ENCODE data around the gene KRT78. TPM values are rescaled to one million over a fixed set of nuclear protein-coding genes. Genes with fewer than 3 reads are reported as not detected.

Gene KRT78
- total RNA-seq, 1 experiment from 2014 or later = 0.15 TPM

DNA sequence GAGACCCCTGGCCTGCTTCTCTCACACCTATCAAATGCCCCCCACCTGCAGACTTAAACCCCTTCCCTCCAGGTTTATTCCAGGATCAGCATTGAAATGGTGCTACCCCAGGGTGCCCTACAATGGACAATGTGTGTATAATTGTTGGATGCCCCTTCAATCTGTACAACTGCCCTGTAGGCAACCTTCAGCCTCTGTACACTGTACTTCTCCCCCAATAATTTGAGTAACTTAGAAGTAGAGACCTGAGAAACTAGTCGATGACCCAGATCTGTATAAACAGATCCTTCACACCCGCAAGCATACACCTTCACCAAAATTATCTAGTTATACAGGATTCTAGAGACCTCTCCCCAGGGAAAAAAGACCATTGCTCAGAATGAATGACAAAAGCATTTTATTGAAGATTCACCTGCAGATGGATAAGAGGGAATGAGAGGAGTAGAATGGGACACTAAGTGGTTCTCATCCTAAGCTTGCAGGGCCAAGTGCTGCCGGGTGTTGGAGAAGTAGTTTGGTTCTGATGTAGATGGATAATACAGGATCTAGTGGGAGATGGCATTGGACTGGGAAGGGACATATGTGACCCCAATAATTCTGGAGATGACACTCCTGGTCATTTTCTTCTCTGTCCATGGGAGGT is 42.5 kb downstream of the KRT78 start:
- H3K9me3 ChIP-seq (ENCODE audit: low read length) = no peaks in the 10 kb centered on the region
- no peaks in the 10 kb centered on the region for H4K20me1 ChIP-seq (ENCODE audit: low read length)
- H3K36me3 ChIP-seq (ENCODE audit: low read depth, low read length) = no peaks in the 10 kb centered on the region
- H3K9me2 ChIP-seq (replicated peaks; ENCODE audit: low read length) = no peaks in the 10 kb centered on the region
- H3K4me3 ChIP-seq (ENCODE audit: low read length) = no peak overlapping the region
- intact Hi-C loops (cut with micrococcal nuclease) = no loop called here
- no peaks in the 10 kb centered on the region for H3K79me2 ChIP-seq (ENCODE audit: low read length)
- H2AFZ ChIP-seq (ENCODE audit: low read length) = no peak overlapping the region
- no peaks in the 10 kb centered on the region for H3K27me3 ChIP-seq (ENCODE audit: low read length)
- ChIA-PET POLR2A (ENCODE audit: unreplicated experiment) (no interaction called here), CTCF (no interaction called here)
- no peak overlapping the region for H3K27ac ChIP-seq (ENCODE audit: low read length)
- TF ChIP-seq, protein P1, sequence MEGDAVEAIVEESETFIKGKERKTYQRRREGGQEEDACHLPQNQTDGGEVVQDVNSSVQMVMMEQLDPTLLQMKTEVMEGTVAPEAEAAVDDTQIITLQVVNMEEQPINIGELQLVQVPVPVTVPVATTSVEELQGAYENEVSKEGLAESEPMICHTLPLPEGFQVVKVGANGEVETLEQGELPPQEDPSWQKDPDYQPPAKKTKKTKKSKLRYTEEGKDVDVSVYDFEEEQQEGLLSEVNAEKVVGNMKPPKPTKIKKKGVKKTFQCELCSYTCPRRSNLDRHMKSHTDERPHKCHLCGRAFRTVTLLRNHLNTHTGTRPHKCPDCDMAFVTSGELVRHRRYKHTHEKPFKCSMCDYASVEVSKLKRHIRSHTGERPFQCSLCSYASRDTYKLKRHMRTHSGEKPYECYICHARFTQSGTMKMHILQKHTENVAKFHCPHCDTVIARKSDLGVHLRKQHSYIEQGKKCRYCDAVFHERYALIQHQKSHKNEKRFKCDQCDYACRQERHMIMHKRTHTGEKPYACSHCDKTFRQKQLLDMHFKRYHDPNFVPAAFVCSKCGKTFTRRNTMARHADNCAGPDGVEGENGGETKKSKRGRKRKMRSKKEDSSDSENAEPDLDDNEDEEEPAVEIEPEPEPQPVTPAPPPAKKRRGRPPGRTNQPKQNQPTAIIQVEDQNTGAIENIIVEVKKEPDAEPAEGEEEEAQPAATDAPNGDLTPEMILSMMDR (conservative IDR thresholded peaks at IDR 0.05; ENCODE audit: low read depth, low read length) = no peak
- TF ChIP-seq EZH2 (IDR thresholded peaks at IDR 0.05; ENCODE audit: low read length, unreplicated experiment) = no peak
- no peak for TF ChIP-seq EZH2phosphoT487 (IDR thresholded peaks at IDR 0.05; ENCODE audit: borderline replicate concordance, low read length)
- no peaks in the 10 kb centered on the region for H3F3A ChIP-seq (ENCODE audit: low read length, unreplicated experiment)
- BruUV-seq (replicated peaks) = no TSS peak
- H3K9ac ChIP-seq (ENCODE audit: low read length) = no peak overlapping the region
- DNase-seq (no peak), ATAC-seq (no peak)
- H3K4me1 ChIP-seq (ENCODE audit: insufficient read depth, low read length) = peaks cover 7% of the 10 kb centered on the region
- no peak overlapping the region for H3K4me2 ChIP-seq (ENCODE audit: low read length)

DNA sequence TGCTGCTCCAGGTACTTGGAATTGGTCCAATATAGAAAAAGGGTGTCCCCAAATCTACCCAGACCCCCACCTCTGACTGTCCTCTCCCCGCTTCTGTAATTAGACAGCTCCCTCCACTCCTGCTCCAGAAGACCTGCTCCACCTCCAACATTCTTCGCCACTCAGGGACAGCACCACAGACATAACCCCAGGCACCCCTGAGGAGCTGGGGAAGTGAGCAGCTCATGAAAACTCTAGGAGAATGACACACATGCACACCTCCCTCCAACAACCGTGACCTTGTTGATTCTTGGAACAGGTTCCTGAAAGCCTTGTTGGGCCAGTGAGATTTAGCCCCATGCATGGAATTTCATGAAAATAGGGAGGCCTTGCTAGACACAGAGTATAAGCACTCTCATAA is 43.1 kb downstream of the KRT78 start:
- H3K27me3 ChIP-seq (ENCODE audit: low read length) = no peaks in the 10 kb centered on the region
- H3K4me3 ChIP-seq (ENCODE audit: low read length) = no peak overlapping the region
- H3F3A ChIP-seq (ENCODE audit: low read length, unreplicated experiment) = no peaks in the 10 kb centered on the region
- no peak for ATAC-seq
- ChIA-PET POLR2A (ENCODE audit: unreplicated experiment) (no interaction called here), CTCF (no interaction called here)
- H3K9me2 ChIP-seq (replicated peaks; ENCODE audit: low read length) = no peaks in the 10 kb centered on the region
- H3K9ac ChIP-seq (ENCODE audit: low read length) = no peak overlapping the region
- H2AFZ ChIP-seq (ENCODE audit: low read length) = no peak overlapping the region
- intact Hi-C loops (cut with micrococcal nuclease) = no loop called here
- H3K4me2 ChIP-seq (ENCODE audit: low read length) = no peak overlapping the region
- no peaks in the 10 kb centered on the region for H3K79me2 ChIP-seq (ENCODE audit: low read length)
- H4K20me1 ChIP-seq (ENCODE audit: low read length) = no peaks in the 10 kb centered on the region
- TF ChIP-seq EZH2 (IDR thresholded peaks at IDR 0.05; ENCODE audit: low read length, unreplicated experiment) = no peak
- no peak for TF ChIP-seq EZH2phosphoT487 (IDR thresholded peaks at IDR 0.05; ENCODE audit: borderline replicate concordance, low read length)
- TF ChIP-seq, protein P1 (conservative IDR thresholded peaks at IDR 0.05; ENCODE audit: low read depth, low read length) = no peak
- no peaks in the 10 kb centered on the region for H3K9me3 ChIP-seq (ENCODE audit: low read length)
- H3K4me1 ChIP-seq (ENCODE audit: insufficient read depth, low read length) = peaks cover 12% of the 10 kb centered on the region
- no peak overlapping the region for H3K27ac ChIP-seq (ENCODE audit: low read length)
- DNase-seq = peak; percentile 35
- BruUV-seq (replicated peaks) = no TSS peak
- H3K36me3 ChIP-seq (ENCODE audit: low read depth, low read length) = no peaks in the 10 kb centered on the region

DNA sequence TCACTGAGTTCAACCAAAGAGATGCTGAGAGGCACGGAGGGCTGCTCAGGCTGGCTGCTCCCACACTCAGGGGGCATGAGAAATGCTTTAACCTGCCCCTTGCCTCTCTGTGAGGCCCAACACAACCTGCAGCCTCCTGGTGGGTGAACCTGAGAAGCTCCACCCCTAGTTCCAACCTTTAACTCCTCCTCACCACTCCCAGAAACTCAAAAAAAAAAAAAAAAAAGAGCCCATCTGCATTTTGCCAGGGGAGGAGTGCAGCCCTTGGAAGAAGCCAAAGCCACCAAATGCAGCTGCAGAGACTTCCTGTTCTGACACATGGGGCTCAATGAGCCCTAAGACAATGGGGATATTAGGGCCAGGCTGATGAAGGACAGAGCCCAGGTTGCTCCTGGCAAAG is 43.8 kb downstream of the KRT78 start:
- no peaks in the 10 kb centered on the region for H3K9me3 ChIP-seq (ENCODE audit: low read length)
- intact Hi-C loops (cut with micrococcal nuclease) = loop anchor here (5.0 kb wide), 1 partner anchor 63 kb away; no protein-coding TSS in a partner anchor
- TF ChIP-seq, protein P1 (conservative IDR thresholded peaks at IDR 0.05; ENCODE audit: low read depth, low read length) = no peak
- TF ChIP-seq EZH2 (IDR thresholded peaks at IDR 0.05; ENCODE audit: low read length, unreplicated experiment) = no peak
- TF ChIP-seq EZH2phosphoT487 (IDR thresholded peaks at IDR 0.05; ENCODE audit: borderline replicate concordance, low read length) = no peak
- H3K4me2 ChIP-seq (ENCODE audit: low read length) = no peak overlapping the region
- H3K9ac ChIP-seq (ENCODE audit: low read length) = no peak overlapping the region
- H3F3A ChIP-seq (ENCODE audit: low read length, unreplicated experiment) = no peaks in the 10 kb centered on the region
- ATAC-seq (no peak), DNase-seq (no peak)
- no peak overlapping the region for H3K27ac ChIP-seq (ENCODE audit: low read length)
- no peaks in the 10 kb centered on the region for H3K79me2 ChIP-seq (ENCODE audit: low read length)
- no peak overlapping the region for H2AFZ ChIP-seq (ENCODE audit: low read length)
- H3K9me2 ChIP-seq (replicated peaks; ENCODE audit: low read length) = no peaks in the 10 kb centered on the region
- no peaks in the 10 kb centered on the region for H3K36me3 ChIP-seq (ENCODE audit: low read depth, low read length)
- H3K4me1 ChIP-seq (ENCODE audit: insufficient read depth, low read length) = peaks cover 19% of the 10 kb centered on the region
- H3K27me3 ChIP-seq (ENCODE audit: low read length) = no peaks in the 10 kb centered on the region
- CTCF ChIA-PET = no interaction called here
- no TSS peak for BruUV-seq (replicated peaks)
- POLR2A ChIA-PET (ENCODE audit: unreplicated experiment) = no interaction called here
- no peaks in the 10 kb centered on the region for H4K20me1 ChIP-seq (ENCODE audit: low read length)
- no peak overlapping the region for H3K4me3 ChIP-seq (ENCODE audit: low read length)
